Type B pancreatic cell (in vitro differentiated cells): ENCODE measurements around the gene DIO1. TPM values are rescaled to one million over a fixed set of nuclear protein-coding genes. Genes with fewer than 3 reads are reported as not detected.
"Not testable (repeated sequence)": the region's sequence is repeated elsewhere in the genome, so short reads cannot be mapped to it uniquely, and the experiment has no call there.

Source experiments
- DNase-seq: peaks from one replicate; pipeline ENCODE4 v3.0.0; 2021; ENCODE audit warnings: mixed read lengths; ENCODE audit not compliant: unreplicated experiment; ENCODE audit errors: extremely low spot score
- H3K27ac Mint-ChIP-seq: 2 replicates; pipeline ENCODE4 v1.8.0; 2021; ENCODE audit warnings: mild to moderate bottlenecking, mixed read lengths
- H3K27me3 Mint-ChIP-seq: 2 replicates; pipeline ENCODE4 v1.8.0; 2021; ENCODE audit warnings: mixed read lengths
- H3K36me3 Mint-ChIP-seq: 2 replicates; pipeline ENCODE4 v1.8.0; 2021; ENCODE audit warnings: mixed read lengths
- H3K4me1 Mint-ChIP-seq: one replicate; pipeline ENCODE4 v1.8.0; 2021; ENCODE audit warnings: mixed read lengths; ENCODE audit not compliant: unreplicated experiment
- H3K4me3 Mint-ChIP-seq: 2 replicates; pipeline ENCODE4 v1.8.0; 2021; ENCODE audit warnings: mild to moderate bottlenecking, mixed read lengths
- H3K9me3 Mint-ChIP-seq: 2 replicates; pipeline ENCODE4 v1.8.0; 2021; ENCODE audit warnings: mixed read lengths
- CTCF ChIP-seq: fragments of 200-600 bp; sonication (generic); conservative IDR thresholded peaks from 2 replicates; pipeline ENCODE4 v1.5.0; 2021; ENCODE audit warnings: antibody characterized with exemption, mild to moderate bottlenecking
- total RNA-seq: library from RNA; stranded (reverse); gene quantifications from 2 replicates; pipeline ENCODE4 v1.2.1, GENCODE V29; 2021; ENCODE audit warnings: low replicate concordance

The DIO1 gene
- total RNA-seq, 1 donor from 2014 or later, result 6.0 TPM

- H3K36me3 Mint-ChIP-seq, result peaks cover 10% of the 10 kb centered on the region
- no peaks in the 10 kb centered on the region for H3K27me3 Mint-ChIP-seq
- H3K4me1 Mint-ChIP-seq, result no peaks in the 10 kb centered on the region
- H3K4me3 Mint-ChIP-seq, result no peak overlapping the region
- H3K9me3 Mint-ChIP-seq, result no peaks in the 10 kb centered on the region
- no peak for DNase-seq
- no peak for TF ChIP-seq CTCF
- H3K27ac Mint-ChIP-seq, result no peak overlapping the region
These were observed 31.5 kb upstream of the DIO1 start for GRCh38 chr1:53862507-53862906.

- H3K4me1 Mint-ChIP-seq, result no peaks in the 10 kb centered on the region
These were observed 25.4 kb upstream of the DIO1 start for GRCh38 chr1:53868565-53868964.

GRCh38 chr1:53869454-53870117 is 24.4 kb upstream of the DIO1 start:
- Mint-ChIP-seq H3K4me1 (no peaks in the 10 kb centered on the region), H3K9me3 (no peaks in the 10 kb centered on the region), H3K27me3 (no peaks in the 10 kb centered on the region), H3K27ac (no peak overlapping the region), H3K36me3 (peaks cover 19% of the 10 kb centered on the region), H3K4me3 (no peak overlapping the region)
- no peak for TF ChIP-seq CTCF
- no peak for DNase-seq

More at GRCh38 chr1:53868565-53868964, 25.4 kb upstream of the DIO1 start:
- no peak overlapping the region for H3K27ac Mint-ChIP-seq
- no peak for DNase-seq
- H3K9me3 Mint-ChIP-seq, result no peaks in the 10 kb centered on the region
- no peak for TF ChIP-seq CTCF
- no peaks in the 10 kb centered on the region for H3K27me3 Mint-ChIP-seq
- H3K36me3 Mint-ChIP-seq, result peaks cover 19% of the 10 kb centered on the region
- H3K4me3 Mint-ChIP-seq, result no peak overlapping the region

- H3K4me1 Mint-ChIP-seq, result no peaks in the 10 kb centered on the region
- no peaks in the 10 kb centered on the region for H3K27me3 Mint-ChIP-seq
- no peak for TF ChIP-seq CTCF
- no peak overlapping the region for H3K4me3 Mint-ChIP-seq
- no peak overlapping the region for H3K27ac Mint-ChIP-seq
- no peak for DNase-seq
- H3K36me3 Mint-ChIP-seq, result peaks cover 19% of the 10 kb centered on the region
- no peaks in the 10 kb centered on the region for H3K9me3 Mint-ChIP-seq
These were observed 22.8 kb upstream of the DIO1 start for GRCh38 chr1:53871221-53871620.

GRCh38 chr1:53871773-53872484 is 22.1 kb upstream of the DIO1 start:
- H3K4me1 Mint-ChIP-seq, result no peaks in the 10 kb centered on the region

GRCh38 chr1:53875150-53875549 is 18.8 kb upstream of the DIO1 start:
- not testable (repeated sequence) for H3K27ac Mint-ChIP-seq, H3K36me3 Mint-ChIP-seq, H3K4me1 Mint-ChIP-seq, DNase-seq, H3K9me3 Mint-ChIP-seq, H3K4me3 Mint-ChIP-seq, H3K27me3 Mint-ChIP-seq

More at GRCh38 chr1:53871773-53872484, 22.1 kb upstream of the DIO1 start:
- no peaks in the 10 kb centered on the region for H3K9me3 Mint-ChIP-seq
- H3K4me3 Mint-ChIP-seq, result no peak overlapping the region
- no peak for DNase-seq
- no peak for TF ChIP-seq CTCF
- H3K27ac Mint-ChIP-seq, result no peak overlapping the region
- peaks cover 14% of the 10 kb centered on the region for H3K36me3 Mint-ChIP-seq
- H3K27me3 Mint-ChIP-seq, result no peaks in the 10 kb centered on the region
